RPMI7951 (cell line): ENCODE measurements around the gene EIF5A2. TPM values are rescaled to one million over a fixed set of nuclear protein-coding genes. Genes with fewer than 3 reads are reported as not detected.
"Not testable (repeated sequence)": the region's sequence is repeated elsewhere in the genome, so short reads cannot be mapped to it uniquely, and the experiment has no call there.

Experiments used
- DNase-seq: peaks from one replicate; pipeline ENCODE4 v3.0.0-alpha.2; 2012; ENCODE audit warnings: low read depth
- total RNA-seq: library from RNA; depleted of rRNA; stranded (reverse); fragments of >200 nt; shearing (Covaris generic); gene quantifications from 2 replicates; pipeline ENCODE4 v1.2.3, GENCODE V29; 2014

EIF5A2 gene
- total RNA-seq, 1 experiment from 2014 or later = 18.5 TPM

- no peak for DNase-seq
These were observed 11.7 kb downstream of the EIF5A2 start for GRCh38 chr3:170896781-170897180.

GRCh38 chr3:170896333-170896732 lies 12.1 kb downstream of the EIF5A2 start:
- not testable (repeated sequence) for DNase-seq

DNA sequence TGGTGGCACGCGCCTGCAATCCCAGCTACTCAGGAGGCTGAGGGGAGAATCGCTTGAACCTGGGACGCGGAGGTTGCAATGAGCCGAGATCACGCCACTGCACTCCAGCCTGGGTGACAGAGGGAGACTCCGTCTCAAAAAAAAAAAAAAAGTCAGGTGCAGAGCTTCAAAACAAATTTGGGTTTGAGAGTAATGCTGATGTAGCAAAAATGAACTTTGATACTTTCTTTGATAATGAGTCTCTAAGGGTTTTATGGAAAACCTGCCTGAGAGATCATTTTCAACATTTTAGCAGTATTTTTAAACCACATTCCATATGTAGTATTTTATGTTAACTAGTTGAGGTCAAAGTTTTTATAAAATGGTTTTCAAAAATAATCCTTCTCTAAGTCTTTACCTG lies 14.5 kb downstream of the EIF5A2 start:
- DNase-seq = no peak

- DNase-seq = no peak
These were observed 18.8 kb downstream of the EIF5A2 start for GRCh38 chr3:170889630-170890029.

DNA sequence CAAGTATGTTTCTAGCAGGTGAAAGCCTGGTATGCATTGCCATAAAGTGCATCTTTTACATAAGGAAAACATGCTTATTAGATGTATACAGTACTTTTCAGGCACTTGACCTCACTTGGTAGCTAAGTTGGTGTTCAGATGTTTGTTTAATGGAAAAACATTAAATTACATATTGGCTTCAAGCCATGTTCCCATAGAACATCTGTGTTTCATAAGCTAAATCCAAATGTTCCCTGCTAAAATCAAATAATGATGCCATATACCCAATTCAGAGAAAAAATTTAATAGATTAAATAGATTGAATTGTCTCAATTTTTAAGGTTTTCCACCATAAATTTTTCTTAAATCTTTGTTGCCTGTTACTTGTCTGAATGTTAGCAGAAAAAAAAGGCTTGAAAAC lies 19.3 kb downstream of the EIF5A2 start:
- DNase-seq = no peak

DNA sequence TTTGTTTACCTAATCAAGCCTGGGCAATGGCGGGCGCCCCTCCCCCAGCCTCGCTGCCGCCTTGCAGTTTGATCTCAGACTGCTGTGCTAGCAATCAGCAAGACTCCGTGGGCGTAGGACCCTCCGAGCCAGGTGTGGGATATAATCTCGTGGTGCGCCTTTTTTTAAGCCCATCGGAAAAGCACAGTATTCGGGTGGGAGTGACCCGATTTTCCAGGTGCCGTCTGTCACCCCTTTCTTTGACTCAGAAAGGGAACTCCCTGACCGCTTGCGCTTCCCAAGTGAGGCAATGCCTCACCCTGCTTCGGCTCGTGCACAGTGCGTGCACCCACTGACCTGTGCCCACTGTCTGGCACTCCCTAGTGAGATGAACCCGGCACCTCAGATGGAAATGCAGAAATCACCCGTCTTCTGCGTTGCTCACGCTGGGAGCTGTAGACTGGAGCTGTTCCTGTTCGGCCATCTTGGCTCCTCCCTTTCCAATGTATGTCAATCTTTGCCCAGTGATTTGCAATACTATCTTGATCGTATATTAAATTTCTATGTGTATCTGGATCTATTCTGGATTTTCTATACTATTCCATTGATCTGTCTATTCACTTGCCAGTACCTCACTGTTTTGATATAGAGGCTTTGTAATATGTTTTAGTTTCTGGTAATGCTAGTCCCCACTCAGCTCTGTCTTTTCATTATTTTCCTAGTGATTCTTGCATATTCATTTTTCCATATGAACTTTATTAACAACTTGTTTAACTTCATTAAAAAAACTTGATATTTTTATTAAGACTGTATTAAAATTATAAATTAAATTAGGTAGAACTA lies 24.1 kb downstream of the EIF5A2 start:
- not testable (repeated sequence) for DNase-seq

- DNase-seq = not testable (repeated sequence)
These were observed 29.7 kb downstream of the EIF5A2 start for GRCh38 chr3:170878688-170879087.

DNA sequence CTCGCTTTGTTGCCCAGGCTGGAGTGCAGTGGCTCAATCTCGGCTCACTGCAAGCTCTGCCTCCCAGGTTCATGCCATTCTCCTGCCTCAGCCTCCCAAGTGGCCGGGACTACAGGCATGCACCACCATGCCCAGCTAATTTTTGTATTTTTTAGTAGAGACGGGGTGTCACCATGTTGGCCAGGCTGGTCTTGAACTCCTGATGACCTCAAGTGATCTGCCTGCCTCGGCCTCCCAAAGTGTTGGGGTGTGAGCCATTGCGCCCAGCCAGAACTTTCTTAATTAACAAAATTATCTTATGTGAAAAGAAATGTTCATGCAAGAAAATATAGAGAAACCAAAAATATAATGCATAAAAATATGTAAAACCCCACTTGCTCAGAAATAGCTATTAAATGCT lies 31.1 kb downstream of the EIF5A2 start:
- DNase-seq = not testable (repeated sequence)

- no peak for DNase-seq
These were observed 31.9 kb downstream of the EIF5A2 start for GRCh38 chr3:170876537-170876936.

DNA sequence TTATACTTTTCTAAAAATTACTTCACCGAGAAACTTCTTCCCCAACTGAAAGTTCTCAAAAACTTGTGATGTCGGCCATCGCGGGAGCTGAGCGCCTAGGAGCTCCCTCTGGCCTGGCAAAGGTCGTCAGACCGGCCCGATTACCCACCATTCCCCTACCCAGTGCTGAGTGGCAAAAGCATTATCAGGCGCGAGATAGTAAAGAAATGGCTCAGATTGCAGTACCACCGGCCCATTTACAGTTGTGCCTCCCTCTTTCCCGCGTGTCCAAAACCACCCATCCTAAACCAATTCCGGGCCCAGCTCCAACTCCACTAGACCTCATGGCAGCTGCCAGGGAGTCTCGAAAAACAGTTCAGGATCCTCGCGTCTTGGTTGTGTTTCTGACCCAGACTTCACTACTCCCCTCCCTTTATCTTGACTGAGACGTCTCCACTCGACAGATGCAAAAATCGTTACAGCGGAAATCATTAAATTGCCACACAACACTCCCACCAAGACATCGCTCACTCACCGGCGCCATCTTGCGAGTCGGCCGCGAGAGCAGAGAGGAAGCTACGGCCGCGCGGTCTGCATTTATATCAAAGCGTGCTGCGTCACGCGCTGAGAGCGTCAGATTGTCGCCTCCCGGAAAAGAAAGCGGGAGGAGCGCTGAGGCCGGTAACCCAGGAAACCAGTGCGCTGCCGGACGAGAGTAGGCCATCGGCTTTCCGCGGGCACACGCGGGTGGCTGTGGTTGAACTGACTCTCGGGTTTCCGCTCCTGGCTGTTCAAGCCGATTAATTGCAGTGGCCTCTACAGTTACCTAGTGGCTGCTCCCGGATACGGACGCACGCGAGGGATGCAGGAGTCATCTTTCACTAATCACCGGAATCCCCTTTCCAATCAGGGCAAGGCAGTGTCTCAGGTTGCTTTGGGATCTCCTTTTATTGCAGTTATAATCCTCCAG lies 38.5 kb downstream of the EIF5A2 start, which contains the start of gene RPL22L1:
Gene RPL22L1 (minus strand): TSS at position 551 of the 949 bp plus-strand sequence. CDS start 28 bp downstream, at position 523.
- peak; percentile 98 for DNase-seq

DNA sequence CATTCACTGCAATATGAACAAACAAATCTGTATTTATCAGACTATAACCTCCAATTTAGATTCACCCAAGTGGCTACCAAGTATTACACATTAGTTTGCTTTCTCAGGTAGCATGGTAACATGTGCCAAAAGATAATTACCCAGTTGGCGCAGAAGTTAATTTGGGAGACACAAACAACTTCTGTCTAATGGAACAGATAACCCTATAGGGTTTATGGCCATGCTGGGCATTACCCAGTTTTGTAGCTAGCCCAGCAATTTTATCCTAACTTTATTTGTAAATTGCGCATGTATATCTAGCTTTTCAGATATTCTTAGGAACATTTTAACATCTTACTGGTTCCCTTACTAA lies 39.2 kb downstream of the EIF5A2 start:
- DNase-seq = no peak

DNA sequence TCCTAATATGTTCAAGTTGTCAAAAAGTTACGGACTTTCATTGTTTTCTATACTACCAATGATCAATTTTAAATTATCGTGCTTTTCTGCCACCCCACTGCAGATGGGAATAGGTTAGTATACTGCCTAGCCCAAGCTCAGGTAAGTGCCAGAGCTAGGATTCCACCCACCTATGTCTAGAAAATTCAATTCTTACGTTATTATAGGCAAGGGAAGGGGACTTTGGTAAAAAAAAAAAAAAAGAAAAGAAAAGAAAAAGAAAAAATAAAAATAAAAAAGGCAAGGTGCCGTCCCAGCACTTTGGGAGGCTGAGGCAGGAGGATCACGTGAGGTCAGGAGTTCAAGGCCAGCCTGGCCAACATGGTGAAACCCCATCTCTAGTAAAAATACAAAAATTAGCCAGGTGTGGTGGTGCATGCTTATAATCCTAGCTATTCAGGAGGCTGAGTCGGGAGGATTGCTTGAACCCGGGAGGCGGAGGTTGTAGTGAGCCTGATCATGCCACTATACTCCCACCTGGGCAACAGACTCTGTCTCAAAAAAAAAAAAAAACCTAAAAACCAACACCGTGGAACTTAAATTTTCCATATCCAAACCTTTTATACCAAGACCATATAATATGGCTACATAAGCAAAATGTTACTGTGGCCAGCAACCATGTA lies 39.7 kb downstream of the EIF5A2 start:
- DNase-seq = no peak

- DNase-seq = no peak
These were observed 41.1 kb downstream of the EIF5A2 start for GRCh38 chr3:170867143-170867937.

DNA sequence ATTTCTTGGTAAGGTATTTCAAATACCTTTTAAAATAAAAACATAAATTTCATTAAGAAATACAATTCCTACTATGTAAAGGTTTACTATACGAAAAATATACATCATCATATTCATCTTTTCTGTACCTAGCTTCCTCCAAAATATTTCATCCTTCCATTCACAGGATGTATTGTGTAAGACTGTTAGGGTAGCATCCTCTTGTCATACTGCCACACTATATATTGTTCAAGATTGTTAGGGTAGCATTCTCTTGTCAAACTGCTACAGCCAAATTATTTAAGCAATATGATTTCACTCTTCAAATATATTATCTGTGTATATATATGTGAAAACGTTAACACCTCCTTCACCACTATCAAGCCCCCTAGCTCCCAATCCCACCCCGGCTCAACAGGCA lies 41.9 kb downstream of the EIF5A2 start:
- DNase-seq = no peak

GRCh38 chr3:170865209-170866094 lies 43.0 kb downstream of the EIF5A2 start:
- no peak for DNase-seq

DNA sequence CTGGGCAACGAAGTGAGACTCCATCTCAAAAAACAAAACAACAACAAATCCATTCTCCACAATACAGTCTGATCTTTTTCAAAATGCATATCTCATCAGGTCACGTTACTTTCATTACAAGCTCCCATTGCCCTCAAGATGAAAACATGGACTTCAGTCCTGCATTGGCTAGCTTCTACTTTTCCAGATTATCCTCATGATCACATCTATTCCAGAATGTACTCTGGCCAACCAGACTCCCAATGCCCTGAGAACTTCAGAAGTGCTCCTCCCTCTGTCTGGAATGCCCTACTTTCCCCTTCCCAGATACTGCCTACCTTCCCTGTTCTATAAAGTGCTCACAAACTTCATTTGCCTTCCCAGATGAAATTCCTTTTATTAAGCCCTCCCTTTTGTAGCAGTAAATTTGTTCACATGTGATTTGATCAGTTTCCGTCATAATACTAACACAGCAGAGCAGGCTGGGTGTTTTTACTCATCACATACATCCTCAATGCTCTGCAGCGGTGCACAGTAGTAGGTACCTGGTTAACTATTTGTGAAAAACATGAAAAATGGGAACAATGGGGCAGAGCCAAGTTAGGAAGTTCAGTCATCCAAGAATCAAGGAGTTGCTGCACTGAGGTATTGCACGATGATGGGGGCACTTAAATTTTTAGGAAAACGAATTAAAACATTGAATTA lies 43.8 kb downstream of the EIF5A2 start:
- DNase-seq = peak; percentile 22

GRCh38 chr3:170863816-170864215 lies 44.6 kb downstream of the EIF5A2 start:
- no peak for DNase-seq

- DNase-seq = peak; percentile 40
These were observed 45.6 kb downstream of the EIF5A2 start for GRCh38 chr3:170862618-170863374.

GRCh38 chr3:170858599-170858998 lies 49.8 kb downstream of the EIF5A2 start:
- no peak for DNase-seq
